CD14-positive monocyte (primary cell): ENCODE measurements around the gene TNNT3. TPM values are rescaled to one million over a fixed set of nuclear protein-coding genes. Genes with fewer than 3 reads are reported as not detected.
"Not testable (repeated sequence)": the region's sequence is repeated elsewhere in the genome, so short reads cannot be mapped to it uniquely, and the experiment has no call there.

ENCODE experiments used
- DNase-seq, 3 donors: peaks; one replicate each; pipeline ENCODE4 v3.0.0-alpha.2; 2011 to 2022
- H2AFZ ChIP-seq: 2 replicates; pipeline ENCODE4 v1.6.0; 2012; ENCODE audit warnings: mild to moderate bottlenecking, low read depth, low read length, inconsistent platforms; ENCODE audit not compliant: insufficient read depth, poor library complexity, severe bottlenecking
- H3K27ac ChIP-seq, 2 donors: 1 replicate in 1 of 2; 2 replicates in 1 of 2; pipeline ENCODE4 v1.5.1; 2012 to 2013; ENCODE audit warnings: low read length in 2 of 2, control low read depth in 1 of 2, inconsistent platforms in 1 of 2, low read depth in 1 of 2, mild to moderate bottlenecking in 1 of 2
- H3K27me3 ChIP-seq, 2 donors: one replicate each; pipeline versions ENCODE4 v1.6.0 to v1.6.1; 2011 to 2013; ENCODE audit warnings: low read length in 2 of 2; ENCODE audit not compliant: control insufficient read depth in 2 of 2, insufficient read depth in 2 of 2
- H3K36me3 ChIP-seq, 2 donors: replicated peaks in 1 of 2; 1 replicate in 1 of 2; 2 replicates in 1 of 2; pipeline versions ENCODE4 v1.5.1 to v1.6.1; 2012 to 2013; ENCODE audit warnings: low read length in 2 of 2, control low read depth in 1 of 2, inconsistent platforms in 1 of 2, mild to moderate bottlenecking in 1 of 2; ENCODE audit not compliant: insufficient read depth in 2 of 2, control insufficient read depth in 1 of 2
- H3K4me1 ChIP-seq, 2 donors: 1 replicate in 1 of 2; 2 replicates in 1 of 2; pipeline versions ENCODE4 v1.5.1 to v1.6.1; 2012 to 2013; ENCODE audit warnings: low read length in 2 of 2, control low read depth in 1 of 2, inconsistent platforms in 1 of 2, mild to moderate bottlenecking in 1 of 2, moderate library complexity in 1 of 2; ENCODE audit not compliant: insufficient read depth in 2 of 2, control insufficient read depth in 1 of 2
- H3K4me2 ChIP-seq: replicated peaks from 2 replicates; pipeline ENCODE3; 2012; ENCODE audit warnings: low read length, moderate library complexity, mild to moderate bottlenecking; ENCODE audit not compliant: poor library complexity, severe bottlenecking; ENCODE audit errors: extremely low read depth
- H3K4me3 ChIP-seq, 3 experiments: fragments of 200-600 bp in 1 of 3; sonication (generic) in 1 of 3; replicated peaks in 1 of 3; 1 replicate in 2 of 3; 2 replicates in 1 of 3; pipeline ENCODE4 v1.5.1; 2011 to 2013; ENCODE audit warnings: low read length in 3 of 3, mild to moderate bottlenecking in 3 of 3, control low read depth in 2 of 3, low read depth in 2 of 3, inconsistent platforms in 1 of 3, moderate library complexity in 1 of 3
- H3K79me2 ChIP-seq: 2 replicates; pipeline ENCODE4 v1.6.0; 2012; ENCODE audit warnings: mild to moderate bottlenecking, control low read depth, inconsistent platforms, low read length, moderate library complexity; ENCODE audit not compliant: insufficient read depth
- H3K9ac ChIP-seq: 2 replicates; pipeline ENCODE4 v1.6.0; 2017; ENCODE audit warnings: low read length, mild to moderate bottlenecking; ENCODE audit not compliant: insufficient read depth, poor library complexity, severe bottlenecking
- H3K9me3 ChIP-seq, 2 donors: replicated peaks in 1 of 2; 1 replicate in 1 of 2; 2 replicates in 1 of 2; pipeline versions ENCODE4 v1.5.1 to v1.6.1; 2012 to 2013; ENCODE audit warnings: low read length in 2 of 2, control low read depth in 1 of 2; ENCODE audit not compliant: control insufficient read depth in 1 of 2, insufficient read depth in 1 of 2
- H4K20me1 ChIP-seq: 2 replicates; pipeline ENCODE4 v1.6.0; 2012; ENCODE audit warnings: mild to moderate bottlenecking, low read length, control low read depth, moderate library complexity; ENCODE audit not compliant: insufficient read depth
- H3K27ac Mint-ChIP-seq, 7 donors: one replicate each; pipeline ENCODE4 v1.8.0; 2020; ENCODE audit warnings: mild to moderate bottlenecking in 7 of 7, mixed read lengths in 7 of 7, moderate library complexity in 6 of 7, inconsistent platforms in 2 of 7
- H3K27me3 Mint-ChIP-seq, 3 donors: one replicate each; pipeline ENCODE4 v1.8.0; 2021 to 2022; ENCODE audit warnings: low read depth in 3 of 3, mild to moderate bottlenecking in 3 of 3, mixed read lengths in 3 of 3, moderate library complexity in 3 of 3, inconsistent platforms in 1 of 3
- H3K36me3 Mint-ChIP-seq, 2 donors: one replicate each; pipeline ENCODE4 v1.8.0; 2020; ENCODE audit warnings: mixed read lengths in 2 of 2, inconsistent platforms in 1 of 2, mild to moderate bottlenecking in 1 of 2
- H3K4me1 Mint-ChIP-seq: one replicate; pipeline ENCODE4 v1.8.0; 2020; ENCODE audit warnings: mild to moderate bottlenecking, mixed read lengths
- H3K4me3 Mint-ChIP-seq, 2 donors: one replicate each; pipeline ENCODE4 v1.8.0; 2020; ENCODE audit warnings: mild to moderate bottlenecking in 2 of 2, mixed read lengths in 2 of 2, moderate library complexity in 1 of 2
- H3K9me3 Mint-ChIP-seq, 7 donors: one replicate each; pipeline ENCODE4 v1.8.0; 2020 to 2022; ENCODE audit warnings: mixed read lengths in 7 of 7, mild to moderate bottlenecking in 6 of 7, moderate library complexity in 6 of 7, inconsistent platforms in 2 of 7
- CTCF ChIP-seq: fragments of 200-600 bp; IDR thresholded peaks from one replicate; pipeline ENCODE4 v1.8.0; 2022; ENCODE audit warnings: antibody characterized with exemption, mild to moderate bottlenecking
- WGBS: methylation state at CpG from one replicate; pipeline ENCODE4 v1.1.5; 2013; ENCODE audit warnings: missing lambda C conversion rate; ENCODE audit not compliant: insufficient coverage; 5-methylcytosine and 5-hydroxymethylcytosine counted together
- intact Hi-C, 2 donors: fragments of 100-400 bp; cut with micrococcal nuclease; formaldehyde crosslinking; loops; one replicate each; pipeline versions ENCODE4 v1.15.0 to v1.15.1; 2023
- polyA plus RNA-seq, 3 donors: library from polyadenylated mRNA; depleted of rRNA in 1 of 3; unstranded in 2 of 3; stranded (reverse) in 1 of 3; fragments of 300-500 nt in 2 of 3; fragments of >200 nt in 1 of 3; fragmentation: Illumina TruSeq in 2 of 3; gene quantifications; 1 replicate in 2 of 3; 2 replicates in 1 of 3; pipeline ENCODE4 v1.2.3, GENCODE V29; 2012 to 2021

TNNT3 gene
- polyA plus RNA-seq, 3 donors = 1.4 TPM; not detected in 2

- Histone ChIP-seq H3K4me1 (peaks cover 43 to 47% of the 10 kb centered on the region in 2 donors), H3K79me2 (peaks cover 14% of the 10 kb centered on the region), H3K4me2 (no peak overlapping the region), H2AFZ (no peak overlapping the region), H3K36me3 (peaks cover 79 to 80% of the 10 kb centered on the region in 2 donors), H3K9me3 (no peaks in the 10 kb centered on the region), H3K27ac (no peak overlapping the region), H3K9ac (no peak overlapping the region), H4K20me1 (peaks cover 100% of the 10 kb centered on the region), H3K4me3 (no peak overlapping the region), H3K27me3 (peaks cover 0 to 14% of the 10 kb centered on the region in 2 donors)
- 81% methylated on average over 2 of the region's 14 CpGs for WGBS
- Mint-ChIP-seq H3K9me3 (peaks cover 2 to 18% (median 4%) of the 10 kb centered on the region in 7 donors), H3K4me1 (peaks cover 29% of the 10 kb centered on the region), H3K27me3 (peaks cover 10 to 21% (median 14%) of the 10 kb centered on the region in 3 donors), H3K27ac (no peak overlapping the region), H3K4me3 (no peak overlapping the region), H3K36me3 (peaks cover 21 to 31% of the 10 kb centered on the region in 2 donors)
- DNase-seq = no peak
- intact Hi-C loops = loop anchor here (2.0 to 10.0 kb wide), 5 partner anchors 34 to 271 kb away; partner anchors contain the start of genes KRTAP5-6 (in 1 of the 2), TNNI2 (in 1 of the 2) and TNNT3 (in 1 of the 2)
- no peak for TF ChIP-seq CTCF
These were observed 35.9 kb upstream of the TNNT3 start for GRCh38 chr11:1883346-1884302.

GRCh38 chr11:1884303-1884700 is 35.2 kb upstream of the TNNT3 start:
- H3K4me1 Mint-ChIP-seq = peaks cover 23% of the 10 kb centered on the region
- Histone ChIP-seq H3K9ac (no peak overlapping the region), H3K27me3 (peaks cover 0 to 20% of the 10 kb centered on the region in 2 donors), H3K9me3 (no peaks in the 10 kb centered on the region), H3K36me3 (peaks cover 82 to 83% of the 10 kb centered on the region in 2 donors), H3K79me2 (peaks cover 7% of the 10 kb centered on the region), H3K4me2 (no peak overlapping the region), H3K4me1 (peaks cover 50 to 53% of the 10 kb centered on the region in 2 donors), H3K27ac (no peak overlapping the region), H3K4me3 (no peak overlapping the region), H4K20me1 (peaks cover 100% of the 10 kb centered on the region), H2AFZ (no peak overlapping the region)
- DNase-seq = no peak
- H3K36me3 Mint-ChIP-seq = peaks cover 15 to 24% of the 10 kb centered on the region in 2 donors
- H3K27me3 Mint-ChIP-seq = peaks cover 14 to 28% (median 19%) of the 10 kb centered on the region in 3 donors
- intact Hi-C loops = loop anchor here (5.0 to 10.0 kb wide), 4 partner anchors 33 to 270 kb away; partner anchors contain the start of genes KRTAP5-6 (in 1 of the 2), TNNI2 (in 1 of the 2) and TNNT3 (in 1 of the 2)
- H3K9me3 Mint-ChIP-seq = peaks cover 2 to 23% (median 7%) of the 10 kb centered on the region in 7 donors
- TF ChIP-seq CTCF = no peak
- H3K27ac Mint-ChIP-seq = no peak overlapping the region
- H3K4me3 Mint-ChIP-seq = no peak overlapping the region
- 100% methylated on average over 3 of the region's 5 CpGs for WGBS

GRCh38 chr11:1886551-1886950 is 33.0 kb upstream of the TNNT3 start:
- Histone ChIP-seq H4K20me1 (peaks cover 100% of the 10 kb centered on the region), H3K27me3 (peaks cover 0 to 26% of the 10 kb centered on the region in 2 donors), H3K36me3 (peaks cover 71 to 72% of the 10 kb centered on the region in 2 donors), H3K4me1 (peaks cover 43 to 53% of the 10 kb centered on the region in 2 donors)
- intact Hi-C loops = loop anchor here (10.0 kb wide), 2 partner anchors 192 to 268 kb away; partner anchors contain the start of gene KRTAP5-6 (in 1 of the 2)
- not testable (repeated sequence) for H3K27ac ChIP-seq, H3K4me3 ChIP-seq, H3K4me3 Mint-ChIP-seq, H3K9ac ChIP-seq, H3K4me2 ChIP-seq, H3K79me2 ChIP-seq, H3K9me3 ChIP-seq, H2AFZ ChIP-seq, H3K27ac Mint-ChIP-seq, H3K36me3 Mint-ChIP-seq, DNase-seq
- Mint-ChIP-seq H3K27me3 (peaks cover 18 to 50% (median 24%) of the 10 kb centered on the region in 3 donors), H3K4me1 (peaks cover 21% of the 10 kb centered on the region), H3K9me3 (peaks cover 2 to 23% (median 7%) of the 10 kb centered on the region in 7 donors)
- WGBS = 96% methylated on average over 13 of the region's 13 CpGs
